GM18520 (cell line): Measurements from ENCODE around the gene MOSMO.
"Not testable (repeated sequence)": the region's sequence is repeated elsewhere in the genome, so short reads cannot be mapped to it uniquely, and the experiment has no call there.

Experiments
- ATAC-seq: cut with Tn5 transposase; IDR thresholded peaks from one replicate; pipeline ENCODE4 v1.9.1; 2021; ENCODE audit not compliant: unreplicated experiment

Gene MOSMO

DNA sequence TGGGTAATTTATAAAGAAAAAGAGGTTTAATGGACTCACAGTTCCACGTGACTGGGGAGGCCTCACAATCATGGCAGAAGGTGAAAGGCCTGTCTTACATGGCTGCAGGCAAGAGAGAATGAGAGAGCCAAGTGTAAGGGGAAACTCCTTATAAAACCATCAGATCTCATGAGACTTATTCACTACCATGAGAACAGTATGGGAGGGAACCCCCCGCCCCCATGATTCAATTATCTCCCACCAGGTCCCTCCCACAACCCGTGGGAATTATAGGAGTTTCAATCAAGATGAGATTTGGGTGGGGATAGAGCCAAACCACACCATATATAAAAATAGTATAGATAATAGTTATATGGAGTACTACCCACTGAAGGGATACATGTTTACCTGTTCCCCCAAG lies 36.0 kb downstream of the MOSMO start:
- ATAC-seq: not testable (repeated sequence)

DNA sequence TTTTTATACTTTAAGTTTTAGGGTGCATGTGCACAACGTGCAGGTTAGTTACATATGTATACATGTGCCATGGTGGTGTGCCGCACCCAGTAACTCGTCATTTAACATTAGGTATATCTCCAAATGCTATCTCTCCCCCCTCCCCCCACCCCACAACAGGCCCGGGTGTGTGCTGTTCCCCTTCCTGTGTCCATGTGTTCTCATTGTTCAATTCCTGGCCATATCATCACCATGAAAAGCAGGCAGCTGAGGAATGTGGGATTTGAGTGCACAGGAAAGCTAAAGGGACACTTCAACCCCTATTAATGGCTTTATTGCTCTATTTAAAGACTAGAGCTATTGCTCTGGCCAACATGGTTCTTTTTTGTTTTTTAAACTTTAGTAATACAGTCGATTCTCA lies 38.0 kb downstream of the MOSMO start:
- not testable (repeated sequence) for ATAC-seq

- ATAC-seq: no peak
Observed at GRCh38 chr16:22050963-22051362, 43.1 kb downstream of the MOSMO start.

- no peak for ATAC-seq
Observed at GRCh38 chr16:22052980-22053379, 45.1 kb downstream of the MOSMO start.

- no peak for ATAC-seq
Observed at GRCh38 chr16:22053921-22054341, 46.0 kb downstream of the MOSMO start.

- ATAC-seq: no peak
Observed at GRCh38 chr16:22054847-22055590, 47.1 kb downstream of the MOSMO start.

DNA sequence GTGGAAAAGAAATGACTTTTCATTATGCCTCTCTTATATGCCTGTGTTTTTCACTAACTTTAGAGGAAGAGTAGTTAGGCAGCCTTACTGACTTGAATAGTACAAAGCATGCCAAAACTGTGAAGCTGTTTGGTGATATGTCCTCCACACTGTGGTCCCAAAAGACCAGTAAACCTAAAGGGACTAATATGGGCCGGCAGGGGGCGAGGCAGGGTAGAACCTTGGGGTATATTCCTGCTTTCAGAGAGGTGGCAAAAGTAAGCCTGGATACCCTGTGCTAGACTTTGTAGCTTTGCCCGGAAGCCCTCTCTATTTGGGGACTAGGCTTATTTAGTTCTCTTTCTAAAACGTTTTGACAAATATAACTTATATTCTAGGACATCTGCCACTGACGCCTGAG lies 48.0 kb downstream of the MOSMO start:
- ATAC-seq: no peak

- no peak for ATAC-seq
Observed at GRCh38 chr16:22063888-22064467, 56.1 kb downstream of the MOSMO start.

GRCh38 chr16:22065252-22065651 lies 57.3 kb downstream of the MOSMO start:
- ATAC-seq: no peak

DNA sequence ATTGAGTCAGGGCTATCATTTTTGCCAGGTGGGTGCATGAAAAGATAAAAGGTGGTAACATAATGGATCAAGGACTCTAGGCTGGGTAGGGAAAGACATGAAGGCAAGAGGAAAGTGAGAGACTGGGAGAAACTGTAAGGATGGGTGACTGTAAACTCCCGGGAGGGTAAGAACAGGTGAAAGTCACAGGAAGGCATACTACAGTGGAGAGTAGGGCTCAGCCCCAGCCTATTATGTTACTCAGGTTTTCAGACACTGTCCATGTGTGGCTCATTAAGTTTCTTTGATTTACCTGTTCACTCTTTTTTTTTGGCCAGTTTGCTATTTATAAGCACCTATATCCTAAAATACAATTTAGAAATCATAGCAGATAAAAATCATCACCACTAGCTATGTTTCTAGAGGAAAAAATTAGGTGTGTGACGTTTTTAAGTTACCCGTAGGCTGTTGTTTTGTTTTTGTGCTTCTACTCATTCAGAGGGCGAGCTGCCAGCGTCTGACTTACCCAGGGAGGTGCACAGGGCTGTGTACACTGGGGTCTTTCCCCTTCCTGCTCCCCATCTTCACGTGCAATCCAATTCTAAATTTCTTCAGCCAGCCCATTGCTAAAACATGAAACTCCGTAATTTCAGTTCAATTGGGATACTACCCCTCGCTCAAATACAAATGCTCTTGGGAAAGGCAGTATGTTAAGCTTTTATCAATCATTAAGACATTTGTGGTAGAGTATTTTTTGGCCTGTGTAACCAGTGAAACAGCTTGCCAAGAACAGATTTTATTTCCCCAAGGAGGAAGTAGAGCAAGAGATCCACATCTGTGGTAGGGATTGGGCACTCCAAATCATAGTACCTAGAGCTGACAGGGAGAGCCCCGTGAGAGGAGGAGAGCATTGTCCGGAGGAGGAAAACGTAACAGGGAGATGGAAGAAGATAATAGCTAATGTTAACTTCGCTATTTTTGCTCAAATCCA lies 62.7 kb downstream of the MOSMO start:
- no peak for ATAC-seq

DNA sequence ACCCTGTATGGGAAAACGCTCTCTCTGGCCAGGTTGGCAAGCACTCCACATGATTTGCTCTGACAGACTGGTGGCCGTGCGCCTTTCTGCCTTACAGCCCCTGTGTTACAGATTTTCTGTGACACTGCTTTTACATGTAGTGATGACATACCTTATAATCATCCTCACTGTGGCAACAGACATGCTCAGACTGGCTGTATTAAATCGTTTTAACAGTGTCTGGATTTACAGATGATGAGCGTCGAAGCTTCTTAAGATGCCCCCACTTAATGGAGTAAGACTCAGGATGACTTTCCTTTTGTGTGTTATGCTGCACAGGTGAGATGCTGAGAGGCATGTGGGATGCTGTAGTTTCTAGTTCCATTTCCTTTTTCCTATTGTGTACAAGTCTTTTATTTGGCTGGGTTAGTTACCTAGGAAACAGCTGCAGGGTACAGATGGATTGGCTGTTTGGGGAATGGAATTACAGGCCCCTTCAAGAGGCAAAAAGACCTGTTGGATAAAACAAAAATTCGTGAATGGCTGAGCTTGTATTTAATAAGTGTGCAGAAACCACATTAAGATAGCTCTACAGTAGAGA lies 63.5 kb downstream of the MOSMO start:
- no peak for ATAC-seq

GRCh38 chr16:22073350-22073749 lies 65.4 kb downstream of the MOSMO start:
- no peak for ATAC-seq

DNA sequence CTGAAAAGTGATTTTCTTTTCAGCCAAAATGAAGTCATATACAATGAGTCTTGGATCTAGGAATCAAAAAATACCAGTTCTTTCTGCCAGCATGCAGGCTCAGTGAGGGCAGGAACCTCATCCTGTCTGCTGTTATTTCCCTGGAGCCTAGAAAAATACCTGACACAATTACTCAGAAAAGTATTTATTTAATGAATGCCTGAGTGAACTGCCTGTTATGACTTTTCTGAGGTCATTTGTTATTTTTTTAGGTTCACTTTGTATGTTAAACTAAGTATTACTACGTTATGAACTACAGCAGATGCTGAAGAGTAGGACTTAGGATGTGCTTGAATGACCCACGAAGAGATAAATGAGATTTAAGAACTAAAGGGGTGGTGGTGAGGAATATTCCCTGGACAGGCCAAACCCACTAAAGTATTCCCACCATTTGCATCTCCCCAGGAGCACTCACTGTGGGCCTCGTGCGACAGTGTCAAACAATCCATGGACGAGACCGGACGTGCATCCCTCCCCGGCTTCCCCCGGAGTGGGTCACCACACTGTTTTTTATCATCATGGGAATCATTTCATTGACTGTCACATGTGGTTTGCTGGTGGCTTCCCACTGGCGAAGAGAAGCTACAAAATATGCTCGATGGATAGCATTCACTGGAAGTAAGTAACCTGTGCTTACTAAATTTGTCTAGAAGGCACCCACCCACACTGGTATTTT lies 67.3 kb downstream of the MOSMO start:
- no peak for ATAC-seq

DNA sequence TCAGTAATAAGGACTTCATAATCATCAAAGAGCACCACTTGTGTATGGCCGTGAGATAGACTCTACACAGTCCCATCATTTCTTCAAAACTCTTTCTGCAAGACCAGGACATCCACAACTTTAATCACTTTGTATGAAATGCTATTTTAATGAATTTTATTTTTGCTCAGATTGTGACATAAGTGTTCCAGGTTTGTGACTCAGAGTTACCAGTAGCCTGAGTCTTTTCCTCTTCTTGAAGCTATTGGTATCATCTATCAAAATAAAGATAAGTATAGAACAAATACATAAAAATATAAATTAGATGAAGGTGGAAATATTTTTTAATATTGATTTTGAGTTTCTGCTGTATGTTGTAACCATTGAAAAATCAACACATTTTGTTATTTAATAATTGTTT lies 67.9 kb downstream of the MOSMO start:
- ATAC-seq: no peak

- no peak for ATAC-seq
Observed at GRCh38 chr16:22077700-22078313, 69.9 kb downstream of the MOSMO start.

DNA sequence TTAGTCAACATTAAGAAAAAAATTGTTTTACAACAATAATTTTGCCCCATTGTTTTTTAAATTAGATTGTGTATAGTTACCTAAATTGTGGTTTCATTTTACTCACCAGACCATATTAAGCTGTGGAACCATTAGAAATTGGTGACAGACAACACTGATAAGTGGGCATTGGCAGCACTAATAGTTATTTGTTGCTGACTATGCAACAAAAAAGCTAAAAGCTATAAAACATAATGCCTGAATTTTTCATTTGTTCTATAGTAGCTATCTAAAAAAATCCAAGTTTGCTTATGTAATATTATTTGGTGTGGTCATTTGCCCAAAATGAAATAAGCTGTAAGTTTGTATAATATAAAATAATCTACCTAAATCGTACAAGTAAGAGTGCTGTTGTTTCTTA lies 70.7 kb downstream of the MOSMO start:
- no peak for ATAC-seq

GRCh38 chr16:22081050-22081449 lies 73.1 kb downstream of the MOSMO start:
- no peak for ATAC-seq

DNA sequence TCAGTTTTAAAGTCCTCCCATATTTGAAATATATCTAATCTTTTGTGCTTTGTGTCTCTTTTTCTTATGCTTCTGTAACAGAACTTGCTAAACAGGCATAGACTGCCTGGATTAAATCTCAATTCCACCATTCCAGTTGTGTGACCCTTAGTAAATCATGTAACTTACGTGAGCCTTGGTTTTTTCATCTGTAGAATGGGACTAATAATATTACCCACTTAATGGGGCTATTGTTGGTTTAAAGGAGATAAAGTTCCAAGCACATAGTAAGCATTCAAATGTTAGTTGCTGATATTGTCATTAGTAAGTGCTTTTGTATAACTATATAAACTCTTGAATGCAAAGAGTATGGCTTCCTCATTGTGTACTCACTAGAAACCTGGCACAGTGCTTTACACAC lies 78.5 kb downstream of the MOSMO start:
- ATAC-seq: no peak

- ATAC-seq: no peak
Observed at GRCh38 chr16:22088642-22089041, 80.7 kb downstream of the MOSMO start.

- ATAC-seq: no peak
Observed at GRCh38 chr16:22089910-22090309, 82.0 kb downstream of the MOSMO start.
